ENCODE results near the gene UPF1.

The UPF1 gene

GRCh38 chr19:18865973-18866799 lies 34.4 kb downstream of the UPF1 start:
- TF ChIP-seq CTCF (IDR thresholded peaks at IDR 0.05; ENCODE audit: low read depth, low read length, missing control alignments) = peak; percentile 99
- no peak for DNase-seq (ENCODE audit: low read depth)
- in situ Hi-C loops (cut with HindIII; ENCODE audit: low sequenced_read_pairs) = loop anchor here (25.0 kb wide), 1 partner anchor 379 kb away; no protein-coding TSS in a partner anchor
- no peak overlapping the region for H3K4me3 ChIP-seq (ENCODE audit: low read depth, low read length)

- in situ Hi-C loops (cut with HindIII; ENCODE audit: low sequenced_read_pairs) = loop anchor here (25.0 kb wide), 1 partner anchor 379 kb away; no protein-coding TSS in a partner anchor
- no peak overlapping the region for H3K4me3 ChIP-seq (ENCODE audit: low read depth, low read length)
- DNase-seq (ENCODE audit: low read depth) = no peak
- no peak for TF ChIP-seq CTCF (IDR thresholded peaks at IDR 0.05; ENCODE audit: low read depth, low read length, missing control alignments)
These were observed 35.0 kb downstream of the UPF1 start for GRCh38 chr19:18866800-18867123.

- in situ Hi-C loops (cut with HindIII; ENCODE audit: low sequenced_read_pairs) = loop anchor here (25.0 kb wide), 1 partner anchor 380 kb away; no protein-coding TSS in a partner anchor
- no peak overlapping the region for H3K4me3 ChIP-seq (ENCODE audit: low read depth, low read length)
These were observed 35.4 kb downstream of the UPF1 start for GRCh38 chr19:18867199-18867598.

GRCh38 chr19:18867751-18868150 lies 36.0 kb downstream of the UPF1 start:
- in situ Hi-C loops (cut with HindIII; ENCODE audit: low sequenced_read_pairs) = loop anchor here (25.0 kb wide), 1 partner anchor 380 kb away; no protein-coding TSS in a partner anchor
- H3K4me3 ChIP-seq (ENCODE audit: low read depth, low read length) = no peak overlapping the region
- DNase-seq (ENCODE audit: low read depth) = no peak
- TF ChIP-seq CTCF (IDR thresholded peaks at IDR 0.05; ENCODE audit: low read depth, low read length, missing control alignments) = no peak

More at GRCh38 chr19:18867199-18867598, 35.4 kb downstream of the UPF1 start:
- TF ChIP-seq CTCF (IDR thresholded peaks at IDR 0.05; ENCODE audit: low read depth, low read length, missing control alignments) = no peak
- DNase-seq (ENCODE audit: low read depth) = no peak

DNA sequence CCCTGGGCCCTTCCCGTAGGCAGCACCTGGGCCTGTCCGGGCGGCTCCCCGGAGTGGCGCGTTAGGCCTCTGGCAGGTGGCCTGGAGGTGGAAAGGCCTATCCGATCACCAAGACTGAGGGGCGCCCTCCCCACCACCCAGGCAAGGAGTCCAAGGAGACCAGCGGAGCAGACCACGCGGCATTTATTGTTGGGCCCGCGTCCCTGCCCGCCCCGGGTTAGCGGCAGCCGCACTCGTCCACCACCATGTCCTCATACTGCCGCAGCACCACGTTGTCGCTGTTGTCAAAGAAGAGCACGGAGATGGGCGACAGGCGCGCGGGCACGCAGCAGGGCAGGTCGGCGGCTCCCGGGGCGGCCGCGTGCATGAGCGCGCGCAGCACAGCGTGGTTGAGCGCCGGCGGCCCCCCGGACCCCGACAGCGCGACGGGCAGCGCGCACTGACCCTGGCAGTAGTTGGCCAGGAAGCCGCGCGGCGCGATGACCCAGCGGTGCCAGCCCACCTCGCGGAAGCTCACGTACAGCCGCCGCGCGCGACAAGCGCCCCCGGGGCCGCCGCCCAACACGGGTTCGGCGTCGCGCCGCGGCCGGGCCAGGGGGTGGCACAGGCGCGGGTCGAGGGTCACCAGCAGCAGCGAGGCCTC lies 36.7 kb downstream of the UPF1 start:
- DNase-seq (ENCODE audit: low read depth) = no peak
- TF ChIP-seq CTCF (IDR thresholded peaks at IDR 0.05; ENCODE audit: low read depth, low read length, missing control alignments) = no peak
- no peak overlapping the region for H3K4me3 ChIP-seq (ENCODE audit: low read depth, low read length)
- in situ Hi-C loops (cut with HindIII; ENCODE audit: low sequenced_read_pairs) = loop anchor here (25.0 kb wide), 1 partner anchor 381 kb away; no protein-coding TSS in a partner anchor

DNA sequence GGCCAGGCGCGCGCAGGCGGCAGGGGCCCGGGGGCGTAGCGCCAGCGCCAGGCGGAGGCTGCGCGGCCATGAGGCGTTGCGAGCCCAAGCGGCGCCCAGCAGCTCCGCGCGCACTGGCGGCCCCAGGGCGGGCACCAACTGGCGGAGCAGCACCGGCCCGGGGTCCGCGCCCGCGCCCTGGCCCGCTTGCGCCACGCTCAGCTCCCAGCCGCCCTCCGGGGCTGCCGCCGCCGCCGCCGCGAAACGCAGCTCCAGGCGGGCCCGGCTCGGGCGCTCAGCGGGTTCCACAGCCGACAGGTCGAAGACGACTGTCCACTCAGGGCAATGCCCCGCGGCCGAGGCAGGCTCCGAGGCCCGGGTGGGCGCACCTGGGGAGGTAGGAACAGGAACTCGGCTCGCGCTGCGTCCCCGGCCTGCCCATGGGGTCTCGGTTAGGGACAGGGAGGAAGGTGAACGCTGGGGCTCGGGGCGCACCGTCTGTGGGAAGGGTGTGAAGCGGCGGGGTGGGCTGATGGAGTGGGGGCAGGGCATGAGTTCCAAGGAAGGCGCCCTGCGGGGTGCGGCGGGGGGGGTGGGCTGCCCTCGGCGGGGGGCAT lies 37.4 kb downstream of the UPF1 start:
- H3K4me3 ChIP-seq (ENCODE audit: low read depth, low read length) = no peak overlapping the region
- DNase-seq (ENCODE audit: low read depth) = no peak

More for the DNA sequence above, 37.4 kb downstream of the UPF1 start:
- TF ChIP-seq CTCF (IDR thresholded peaks at IDR 0.05; ENCODE audit: low read depth, low read length, missing control alignments) = no peak
- in situ Hi-C loops (cut with HindIII; ENCODE audit: low sequenced_read_pairs) = loop anchor here (25.0 kb wide), 1 partner anchor 382 kb away; no protein-coding TSS in a partner anchor
